Activated T-helper 2 cell treated with anti-CD3 and anti-CD28 coated beads, Interferon-gamma antibody, Interleukin-2, Interleukin-4, amounts not matched to agents 10 μg/mL and 5 μg/mL and 100 μg/mL, durations not matched to agents 14 hours and 24 hours and 36 hours (primary cell): ENCODE measurements around the gene LRRN2. TPM values are rescaled to one million over a fixed set of nuclear protein-coding genes. Genes with fewer than 3 reads are reported as not detected.

ENCODE experiments used
- DNase-seq: peaks from one replicate; pipeline ENCODE4 v3.0.0; 2021; ENCODE audit warnings: low spot score
- H3K27ac Mint-ChIP-seq: one replicate; pipeline ENCODE4 v1.8.0; 2021; ENCODE audit warnings: mixed read lengths
- H3K27me3 Mint-ChIP-seq: one replicate; pipeline ENCODE4 v1.8.0; 2021; ENCODE audit warnings: low read depth, mixed read lengths
- H3K36me3 Mint-ChIP-seq: one replicate; pipeline ENCODE4 v1.8.0; 2021; ENCODE audit warnings: low read depth, mixed read lengths
- H3K4me1 Mint-ChIP-seq: one replicate; pipeline ENCODE4 v1.8.0; 2021; ENCODE audit warnings: low read depth, mixed read lengths
- H3K4me3 Mint-ChIP-seq: one replicate; pipeline ENCODE4 v1.8.0; 2021; ENCODE audit warnings: low read depth, mild to moderate bottlenecking, moderate library complexity, mixed read lengths
- H3K9me3 Mint-ChIP-seq: one replicate; pipeline ENCODE4 v1.8.0; 2021; ENCODE audit warnings: mixed read lengths
- intact Hi-C: fragments of 100-400 bp; cut with micrococcal nuclease; formaldehyde crosslinking; loops from one replicate; pipeline ENCODE4 v1.15.1; 2023
- total RNA-seq: library from RNA; stranded (reverse); gene quantifications from 2 replicates; pipeline ENCODE4 v1.2.3, GENCODE V29; 2022

The LRRN2 gene
- total RNA-seq, 1 donor from 2014 or later, result not detected

GRCh38 chr1:204623894-204624361 is 61.6 kb downstream of the LRRN2 start:
- Mint-ChIP-seq H3K4me3 (no peak overlapping the region), H3K36me3 (no peaks in the 10 kb centered on the region)
- intact Hi-C loops, result no loop called here

GRCh38 chr1:204623365-204623893 is 62.1 kb downstream of the LRRN2 start:
- no peak overlapping the region for H3K4me3 Mint-ChIP-seq
- H3K27me3 Mint-ChIP-seq, result no peaks in the 10 kb centered on the region
- H3K9me3 Mint-ChIP-seq, result no peaks in the 10 kb centered on the region
- DNase-seq, result no peak
- intact Hi-C loops, result no loop called here
- H3K4me1 Mint-ChIP-seq, result no peaks in the 10 kb centered on the region
- no peak overlapping the region for H3K27ac Mint-ChIP-seq
- no peaks in the 10 kb centered on the region for H3K36me3 Mint-ChIP-seq

More at GRCh38 chr1:204623894-204624361, 61.6 kb downstream of the LRRN2 start:
- DNase-seq, result no peak
- Mint-ChIP-seq H3K9me3 (no peaks in the 10 kb centered on the region), H3K4me1 (no peaks in the 10 kb centered on the region), H3K27ac (no peak overlapping the region), H3K27me3 (no peaks in the 10 kb centered on the region)

- Mint-ChIP-seq H3K27me3 (no peaks in the 10 kb centered on the region), H3K36me3 (no peaks in the 10 kb centered on the region), H3K4me3 (no peak overlapping the region), H3K9me3 (no peaks in the 10 kb centered on the region), H3K4me1 (no peaks in the 10 kb centered on the region), H3K27ac (no peak overlapping the region)
- no peak for DNase-seq
- intact Hi-C loops, result no loop called here
Observed at GRCh38 chr1:204621996-204622395, 63.5 kb downstream of the LRRN2 start.

- H3K9me3 Mint-ChIP-seq, result no peaks in the 10 kb centered on the region
- intact Hi-C loops, result no loop called here
- H3K4me1 Mint-ChIP-seq, result no peaks in the 10 kb centered on the region
- no peaks in the 10 kb centered on the region for H3K27me3 Mint-ChIP-seq
- no peak for DNase-seq
- no peak overlapping the region for H3K27ac Mint-ChIP-seq
- no peaks in the 10 kb centered on the region for H3K36me3 Mint-ChIP-seq
- no peak overlapping the region for H3K4me3 Mint-ChIP-seq
Observed at GRCh38 chr1:204621396-204621795, 64.1 kb downstream of the LRRN2 start.

- H3K4me1 Mint-ChIP-seq, result no peaks in the 10 kb centered on the region
- no peaks in the 10 kb centered on the region for H3K27me3 Mint-ChIP-seq
- H3K36me3 Mint-ChIP-seq, result no peaks in the 10 kb centered on the region
- intact Hi-C loops, result no loop called here
- H3K27ac Mint-ChIP-seq, result no peak overlapping the region
- no peak overlapping the region for H3K4me3 Mint-ChIP-seq
- no peak for DNase-seq
- no peaks in the 10 kb centered on the region for H3K9me3 Mint-ChIP-seq
Observed at GRCh38 chr1:204619721-204620120, 65.8 kb downstream of the LRRN2 start.

GRCh38 chr1:204618148-204618760 is 67.3 kb downstream of the LRRN2 start:
- Mint-ChIP-seq H3K27ac (no peak overlapping the region), H3K4me1 (no peaks in the 10 kb centered on the region), H3K36me3 (no peaks in the 10 kb centered on the region), H3K27me3 (peaks cover 2% of the 10 kb centered on the region), H3K9me3 (no peaks in the 10 kb centered on the region), H3K4me3 (no peak overlapping the region)
- DNase-seq, result no peak
- intact Hi-C loops, result no loop called here

GRCh38 chr1:204617256-204618147 is 68.0 kb downstream of the LRRN2 start:
- intact Hi-C loops, result no loop called here
- no peaks in the 10 kb centered on the region for H3K36me3 Mint-ChIP-seq

GRCh38 chr1:204616641-204617040 is 68.9 kb downstream of the LRRN2 start:
- Mint-ChIP-seq H3K27me3 (peaks cover 2% of the 10 kb centered on the region), H3K4me3 (no peak overlapping the region), H3K9me3 (no peaks in the 10 kb centered on the region), H3K36me3 (no peaks in the 10 kb centered on the region), H3K4me1 (no peaks in the 10 kb centered on the region), H3K27ac (no peak overlapping the region)
- intact Hi-C loops, result no loop called here
- no peak for DNase-seq

More at GRCh38 chr1:204617256-204618147, 68.0 kb downstream of the LRRN2 start:
- no peak overlapping the region for H3K27ac Mint-ChIP-seq
- no peaks in the 10 kb centered on the region for H3K9me3 Mint-ChIP-seq
- H3K4me3 Mint-ChIP-seq, result no peak overlapping the region
- no peak for DNase-seq
- H3K27me3 Mint-ChIP-seq, result peaks cover 2% of the 10 kb centered on the region
- H3K4me1 Mint-ChIP-seq, result no peaks in the 10 kb centered on the region

GRCh38 chr1:204615881-204616280 is 69.7 kb downstream of the LRRN2 start:
- no peak for DNase-seq
- H3K9me3 Mint-ChIP-seq, result no peaks in the 10 kb centered on the region

GRCh38 chr1:204613636-204614035 is 71.9 kb downstream of the LRRN2 start:
- DNase-seq, result no peak
- H3K9me3 Mint-ChIP-seq, result no peaks in the 10 kb centered on the region
- no peak overlapping the region for H3K27ac Mint-ChIP-seq
- H3K4me3 Mint-ChIP-seq, result no peak overlapping the region
- intact Hi-C loops, result no loop called here
- H3K4me1 Mint-ChIP-seq, result no peaks in the 10 kb centered on the region
- H3K36me3 Mint-ChIP-seq, result no peaks in the 10 kb centered on the region
- H3K27me3 Mint-ChIP-seq, result peaks cover 6% of the 10 kb centered on the region

More at GRCh38 chr1:204615881-204616280, 69.7 kb downstream of the LRRN2 start:
- no peak overlapping the region for H3K4me3 Mint-ChIP-seq
- no peaks in the 10 kb centered on the region for H3K36me3 Mint-ChIP-seq
- H3K27me3 Mint-ChIP-seq, result peaks cover 2% of the 10 kb centered on the region
- intact Hi-C loops, result no loop called here
- no peak overlapping the region for H3K27ac Mint-ChIP-seq
- no peaks in the 10 kb centered on the region for H3K4me1 Mint-ChIP-seq

- Mint-ChIP-seq H3K27ac (no peak overlapping the region), H3K4me1 (no peaks in the 10 kb centered on the region), H3K27me3 (peaks cover 9% of the 10 kb centered on the region), H3K9me3 (no peaks in the 10 kb centered on the region), H3K36me3 (no peaks in the 10 kb centered on the region), H3K4me3 (no peak overlapping the region)
- intact Hi-C loops, result no loop called here
- DNase-seq, result no peak
Observed at GRCh38 chr1:204612326-204612725, 73.2 kb downstream of the LRRN2 start.

GRCh38 chr1:204611036-204611435 is 74.5 kb downstream of the LRRN2 start:
- intact Hi-C loops, result no loop called here
- Mint-ChIP-seq H3K36me3 (no peaks in the 10 kb centered on the region), H3K9me3 (no peaks in the 10 kb centered on the region), H3K27me3 (peaks cover 10% of the 10 kb centered on the region), H3K4me3 (no peak overlapping the region), H3K4me1 (no peaks in the 10 kb centered on the region), H3K27ac (no peak overlapping the region)
- no peak for DNase-seq

- Mint-ChIP-seq H3K36me3 (no peaks in the 10 kb centered on the region), H3K27ac (no peak overlapping the region), H3K4me3 (no peak overlapping the region), H3K4me1 (no peaks in the 10 kb centered on the region), H3K27me3 (peaks cover 8% of the 10 kb centered on the region), H3K9me3 (no peaks in the 10 kb centered on the region)
- intact Hi-C loops, result no loop called here
- no peak for DNase-seq
Observed at GRCh38 chr1:204607910-204608309, 77.6 kb downstream of the LRRN2 start.
